Measurements from ENCODE around the gene DSCAM.

DSCAM gene

DNA sequence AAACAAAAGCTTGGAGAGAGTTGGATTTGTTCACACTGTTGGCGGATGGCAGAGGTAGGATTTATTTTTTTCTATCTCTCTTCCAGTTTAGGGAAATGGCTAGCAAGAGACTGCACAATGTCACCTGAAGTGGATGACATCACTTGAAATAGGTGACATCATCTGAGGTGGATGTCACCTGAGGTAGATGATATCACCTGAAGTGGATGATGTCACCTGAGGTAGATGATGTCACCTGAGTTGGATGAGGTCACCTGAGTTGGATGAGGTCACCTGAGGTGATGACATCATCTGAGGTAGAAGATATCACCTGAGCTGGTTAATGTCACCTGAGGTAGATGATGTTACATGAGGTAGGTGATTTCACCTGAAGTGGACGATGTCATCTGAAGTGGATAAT is 413.4 kb downstream of the DSCAM start:
- DNase-seq = no peak

DNA sequence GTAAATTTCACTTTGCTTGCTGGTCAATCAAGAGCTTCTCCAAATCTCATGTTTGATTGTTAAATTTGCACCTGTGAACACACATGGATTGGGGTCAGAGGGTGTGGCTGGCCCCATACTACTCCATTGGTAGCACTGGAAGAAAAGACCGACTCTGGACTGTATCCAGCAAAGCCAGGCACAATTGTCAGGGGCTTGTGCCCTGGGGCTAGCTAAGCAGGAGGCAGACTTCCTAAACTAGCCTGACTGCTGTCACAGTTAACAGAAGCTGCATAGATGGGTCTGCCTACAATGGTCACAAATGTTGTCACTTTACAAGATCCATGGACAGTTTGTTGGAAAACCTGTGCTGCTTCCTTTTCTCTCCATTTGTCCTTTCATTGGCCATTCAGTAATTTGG is 421.0 kb downstream of the DSCAM start:
- DNase-seq = no peak

DNA sequence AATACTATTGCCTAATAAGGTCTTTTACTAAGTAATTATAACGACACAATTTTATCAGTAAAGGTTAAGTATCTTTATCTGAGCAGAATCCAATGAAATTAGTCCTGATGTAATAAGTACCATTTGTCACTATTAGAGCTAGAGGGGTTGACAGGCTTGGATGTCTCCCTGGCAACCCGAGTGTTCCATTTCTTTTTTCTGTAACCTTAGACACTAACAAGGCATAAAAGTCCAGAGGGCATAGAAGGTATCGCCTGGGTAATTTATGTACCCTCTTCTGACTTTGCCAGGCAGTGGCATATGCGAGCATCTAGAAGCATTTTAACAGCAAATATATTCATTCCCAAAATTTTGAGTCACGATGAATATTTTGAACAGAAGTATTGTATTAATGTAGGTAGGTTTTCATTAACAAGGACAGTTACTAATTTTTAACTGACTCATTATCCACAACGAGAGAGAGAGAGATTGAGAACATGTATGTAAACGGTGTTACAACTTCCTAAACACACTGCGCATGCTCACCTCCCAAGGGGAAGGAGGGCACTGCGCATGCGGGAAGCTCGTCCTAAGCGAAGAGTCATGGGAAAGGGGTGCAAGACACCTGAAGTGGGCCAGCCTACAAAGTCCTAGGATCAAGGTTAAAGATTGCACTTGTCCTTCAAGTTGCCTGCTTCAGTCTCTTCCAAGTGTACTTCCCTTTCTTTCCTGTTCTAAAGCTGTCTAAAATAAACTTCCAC is 423.9 kb downstream of the DSCAM start:
- no peak for DNase-seq

DNA sequence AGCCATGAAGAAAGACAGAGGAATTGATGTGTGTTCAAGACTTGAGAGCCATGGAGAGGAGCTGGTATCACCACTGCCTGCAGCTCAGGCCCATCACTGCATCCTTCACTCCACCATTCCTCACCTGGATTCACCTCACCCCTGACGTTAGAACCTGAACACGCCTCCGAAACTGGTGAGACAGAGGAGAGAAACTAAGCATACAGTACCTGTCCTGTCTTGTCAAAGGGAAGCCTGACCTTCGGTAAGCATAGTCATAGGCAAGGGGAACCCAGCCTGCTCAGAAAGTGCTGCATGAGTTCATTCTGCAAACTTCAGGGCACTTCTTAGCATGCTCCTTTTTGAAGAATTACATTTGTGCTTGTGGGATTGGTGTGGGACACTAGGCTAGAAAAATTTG is 425.8 kb downstream of the DSCAM start:
- DNase-seq = no peak

DNA sequence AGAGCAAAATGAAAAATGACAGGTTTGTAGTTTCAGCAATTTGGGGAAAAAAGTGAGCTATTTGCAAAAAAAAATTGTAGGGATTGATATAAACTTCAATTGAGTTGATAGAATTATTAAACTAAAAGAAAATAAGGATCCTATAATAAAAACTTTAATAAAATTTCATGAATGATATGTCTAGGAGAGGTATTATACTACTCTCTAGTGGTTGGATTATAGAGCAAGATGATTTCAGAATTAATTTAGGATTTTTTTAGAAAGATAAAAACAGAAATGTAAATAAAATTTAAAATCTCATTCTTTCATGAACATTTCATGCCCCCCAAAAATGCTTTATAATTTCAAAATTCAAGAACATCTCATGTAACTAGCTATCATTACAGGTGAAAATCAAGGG is 430.4 kb downstream of the DSCAM start:
- no peak for DNase-seq

DNA sequence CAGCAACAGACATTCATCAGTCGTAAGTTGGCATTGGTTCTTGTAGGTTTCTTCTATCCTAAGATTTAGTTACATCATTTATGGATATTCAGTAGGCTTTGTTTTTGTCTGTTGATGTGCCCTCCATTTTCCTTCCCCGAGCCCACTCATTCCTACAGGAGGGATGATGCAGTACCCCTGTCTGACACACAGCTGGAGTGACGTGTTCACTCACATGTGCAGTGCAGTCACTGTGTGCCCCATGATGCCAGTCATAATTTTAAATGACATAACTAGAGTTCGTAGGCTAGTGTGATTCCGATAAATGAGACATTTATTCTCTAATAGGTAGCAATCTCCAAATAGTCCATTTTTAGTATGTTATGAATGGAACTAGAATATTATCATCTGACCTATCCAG is 438.4 kb downstream of the DSCAM start:
- no peak for DNase-seq

DNA sequence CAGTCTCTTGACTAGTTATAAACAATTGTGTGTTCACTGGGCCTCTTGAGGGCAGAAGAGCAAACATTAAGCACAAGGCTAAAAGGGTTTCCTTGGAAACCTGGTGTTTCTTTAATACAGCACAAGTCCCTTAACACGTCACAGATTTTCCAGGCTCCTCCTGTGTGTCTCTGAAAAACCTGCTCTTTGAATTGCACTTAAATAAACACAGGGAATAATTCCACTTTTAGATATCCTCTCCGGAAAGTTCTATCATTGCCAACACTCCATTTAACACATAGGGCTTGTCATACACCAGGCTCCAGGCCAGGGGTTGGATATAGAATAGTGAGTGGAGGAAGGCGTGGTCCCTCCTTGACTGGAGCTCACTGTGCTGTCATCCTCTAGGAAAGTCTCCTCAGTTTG is 442.6 kb downstream of the DSCAM start:
- no peak for DNase-seq

DNA sequence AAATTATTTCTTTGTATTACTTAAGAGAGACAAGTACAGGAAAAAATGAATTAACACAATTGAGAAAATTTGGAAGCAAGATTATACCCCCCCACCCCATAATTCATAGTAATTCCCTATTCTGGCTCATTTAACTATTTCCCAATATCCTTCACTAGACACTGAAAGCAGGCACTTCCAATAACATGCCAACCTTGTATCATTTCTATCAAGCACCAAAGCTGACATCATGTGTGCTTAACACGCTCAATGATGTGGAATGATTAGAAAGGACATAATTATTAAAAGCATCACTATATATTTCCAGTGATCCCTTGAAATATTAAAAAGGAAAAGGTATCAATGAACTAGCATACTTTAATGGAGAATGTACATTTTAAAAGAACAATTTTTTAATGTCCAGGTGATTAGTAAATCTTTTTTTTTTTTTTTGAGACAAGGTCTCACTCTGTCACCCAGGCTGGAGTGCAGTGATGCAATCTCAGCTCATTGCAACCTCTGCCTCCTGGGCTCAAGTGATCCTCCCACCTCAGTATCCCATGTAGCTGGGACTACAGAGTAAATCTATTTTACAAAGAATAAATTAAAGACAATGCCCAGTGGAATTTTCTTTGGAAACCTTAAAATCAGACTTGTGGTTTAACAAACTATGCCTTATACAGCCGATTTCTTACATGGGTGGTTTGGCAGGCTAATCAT is 443.9 kb downstream of the DSCAM start:
- DNase-seq = no peak

DNA sequence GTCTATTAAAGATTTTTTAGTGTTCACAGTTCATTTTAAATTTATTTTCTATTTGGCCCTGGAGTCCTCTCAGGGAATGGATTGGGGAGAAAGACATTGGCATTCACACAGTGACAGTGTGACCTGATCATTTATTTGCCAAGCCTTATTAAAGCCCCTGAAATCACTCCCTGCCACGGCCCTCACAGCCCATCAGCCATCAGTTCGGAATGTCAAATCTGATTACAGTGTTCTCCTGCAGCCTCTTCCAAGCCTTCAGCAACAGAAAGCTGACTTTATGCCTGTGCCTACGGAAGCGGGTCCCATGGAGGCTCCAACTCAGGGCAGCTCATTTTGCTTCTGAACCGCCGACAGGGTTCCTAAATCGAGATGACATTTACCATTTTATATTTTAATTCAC is 451.2 kb downstream of the DSCAM start:
- no peak for DNase-seq

DNA sequence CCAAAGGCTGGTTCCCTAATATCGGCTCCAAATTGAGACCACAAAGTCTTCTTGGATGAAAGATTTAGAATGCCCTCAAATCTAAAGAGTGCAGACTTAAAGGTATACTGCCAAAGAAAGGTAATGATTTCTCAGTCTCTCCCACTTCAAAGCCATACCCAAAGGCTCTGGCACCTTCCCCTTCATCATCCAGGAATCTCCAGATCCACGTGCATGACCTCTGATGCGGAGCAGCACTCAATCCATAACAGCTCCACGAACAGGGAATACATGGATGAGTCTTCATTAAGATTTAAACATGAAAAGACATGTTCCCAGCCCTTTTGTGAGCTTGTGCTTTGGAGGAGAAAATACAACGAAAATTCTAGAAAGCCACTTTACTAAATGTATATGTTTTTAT is 453.9 kb downstream of the DSCAM start:
- no peak for DNase-seq

DNA sequence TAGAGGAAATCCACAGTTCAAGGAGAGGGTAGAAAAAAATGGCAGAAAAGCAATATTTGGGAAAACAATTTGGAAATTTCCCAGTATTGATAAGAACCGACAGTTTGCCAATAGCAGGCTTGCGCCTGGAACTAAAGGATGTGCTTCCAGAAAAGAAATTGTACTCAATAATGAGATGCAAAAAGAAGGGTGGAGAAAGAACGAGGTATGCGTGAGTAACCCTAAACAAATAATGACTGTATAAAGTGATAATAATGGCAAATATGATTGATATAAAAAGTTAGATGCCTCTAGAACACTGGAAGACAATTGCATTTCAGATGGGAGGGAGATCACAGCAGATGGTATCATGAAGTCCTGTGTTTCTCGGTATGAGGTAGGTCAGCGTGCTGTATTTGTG is 458.9 kb downstream of the DSCAM start:
- DNase-seq = no peak

DNA sequence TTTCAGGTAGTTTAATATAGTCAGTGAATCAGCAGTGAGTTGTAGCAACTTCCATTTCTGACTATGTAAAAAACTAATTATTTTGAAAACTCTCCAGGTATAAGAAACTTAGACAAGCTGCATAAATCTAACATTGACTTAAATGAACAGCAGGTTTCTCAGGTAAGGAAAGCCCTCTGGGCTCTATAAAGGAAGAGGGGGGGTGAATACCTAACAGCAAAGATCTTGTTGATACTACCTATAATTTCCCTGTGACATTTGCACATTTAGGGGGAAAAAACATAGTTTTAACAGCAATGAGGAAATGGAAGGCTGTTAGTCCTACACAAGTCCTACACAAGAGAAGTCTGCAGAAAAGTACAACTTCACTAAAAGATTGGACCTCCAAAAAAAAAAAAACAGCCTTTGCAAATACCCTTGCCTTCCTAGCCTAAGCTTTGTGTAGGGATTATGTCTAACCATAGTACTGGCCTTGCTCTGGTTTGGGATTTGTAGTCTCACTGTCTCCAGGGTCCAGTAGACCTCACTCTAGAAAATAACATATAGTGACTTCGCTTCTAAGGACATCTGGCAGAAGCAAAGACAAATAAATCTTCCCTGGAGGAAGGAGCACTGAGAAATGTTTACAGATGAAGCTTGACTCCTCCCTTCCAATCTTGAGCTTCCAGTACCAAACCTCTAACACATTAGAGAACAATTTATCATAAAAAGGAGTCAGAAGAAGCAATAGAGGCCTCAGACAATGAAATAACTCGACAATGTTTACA is 459.8 kb downstream of the DSCAM start:
- DNase-seq = no peak

DNA sequence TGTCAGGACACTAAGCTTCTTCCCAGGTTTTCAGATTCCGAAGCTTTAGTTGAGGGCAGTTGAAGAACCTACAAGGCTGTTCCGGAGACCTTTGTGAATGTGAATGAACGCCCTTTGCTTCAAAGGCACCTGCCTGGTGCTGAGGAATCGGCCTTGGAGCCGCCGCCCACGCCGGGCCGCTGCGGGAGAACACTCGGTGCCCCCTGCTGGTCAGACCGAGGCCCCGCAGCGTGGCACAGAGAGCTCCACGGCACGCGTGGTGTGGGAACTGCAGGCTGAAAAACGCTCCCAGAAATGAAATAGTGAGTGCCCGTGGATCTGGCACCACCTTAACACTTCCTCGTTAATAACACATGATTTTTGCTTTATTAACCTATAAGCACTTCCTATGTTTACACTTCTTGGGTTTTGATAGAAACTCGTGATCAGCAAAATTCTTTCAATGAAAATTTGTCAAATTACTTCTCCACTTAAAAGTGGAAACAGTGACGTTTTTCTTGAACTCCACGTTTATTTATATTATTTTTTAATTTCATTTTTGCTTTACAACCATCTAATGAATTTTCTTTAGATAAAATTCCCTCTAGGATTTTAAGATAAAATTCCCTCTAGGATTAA is 460.6 kb downstream of the DSCAM start:
- no peak for DNase-seq

DNA sequence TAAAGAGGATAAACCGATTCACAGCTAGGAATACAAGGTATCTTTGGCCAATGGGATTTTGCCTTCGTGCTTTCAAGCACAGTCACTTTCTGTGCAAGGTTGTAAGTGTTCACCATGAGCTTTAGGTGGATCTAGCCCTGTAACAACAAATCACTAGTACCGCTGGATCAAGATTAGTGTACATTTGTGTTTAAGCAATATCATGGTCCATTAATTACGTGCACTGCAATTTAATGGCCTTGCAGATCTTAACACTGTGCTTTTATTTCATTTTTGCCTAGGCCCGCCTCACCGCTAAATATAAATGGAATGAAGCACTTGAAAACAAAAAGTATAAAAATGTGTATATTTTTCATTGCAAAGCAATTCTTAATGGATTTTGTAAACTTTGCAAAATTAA is 461.1 kb downstream of the DSCAM start:
- no peak for DNase-seq

DNA sequence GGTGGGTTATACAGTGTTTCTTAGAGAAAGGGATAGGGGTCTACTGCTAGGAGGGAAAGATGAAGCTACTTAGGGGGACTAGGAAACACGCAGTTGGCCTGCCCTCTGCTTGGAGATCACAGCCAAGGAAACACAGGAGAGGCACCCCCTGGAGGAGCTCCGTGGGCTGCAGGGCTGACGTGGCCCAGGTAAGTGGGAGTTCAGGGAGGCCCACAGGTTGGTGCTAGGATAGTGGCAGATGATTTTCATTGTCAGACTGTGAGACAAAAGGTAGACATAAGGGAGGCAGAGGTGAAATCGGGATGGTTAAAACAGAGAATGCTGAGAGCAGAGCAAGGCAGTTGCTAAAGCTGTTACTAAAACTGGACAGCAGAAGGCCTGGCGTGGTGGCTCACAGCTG is 463.0 kb downstream of the DSCAM start:
- DNase-seq = no peak

DNA sequence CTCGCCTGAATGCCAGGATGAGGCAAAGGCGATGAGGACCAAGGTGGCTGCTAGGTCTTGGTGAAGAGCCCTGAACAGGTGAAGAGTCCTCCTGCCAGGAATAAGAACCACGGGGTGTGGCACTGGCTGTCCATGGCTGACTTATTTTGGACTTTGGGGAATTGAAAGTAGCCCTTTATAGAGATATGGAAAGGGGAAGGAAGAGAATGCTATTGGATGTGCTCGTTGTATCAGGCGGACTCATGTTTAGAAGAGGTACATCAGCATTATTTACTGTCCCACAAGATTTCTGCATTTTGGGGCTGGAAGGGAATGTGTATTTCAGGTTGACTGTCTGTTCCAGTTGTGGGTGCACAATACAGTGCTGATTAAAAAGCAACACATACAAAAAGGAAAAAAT is 465.8 kb downstream of the DSCAM start:
- no peak for DNase-seq

DNA sequence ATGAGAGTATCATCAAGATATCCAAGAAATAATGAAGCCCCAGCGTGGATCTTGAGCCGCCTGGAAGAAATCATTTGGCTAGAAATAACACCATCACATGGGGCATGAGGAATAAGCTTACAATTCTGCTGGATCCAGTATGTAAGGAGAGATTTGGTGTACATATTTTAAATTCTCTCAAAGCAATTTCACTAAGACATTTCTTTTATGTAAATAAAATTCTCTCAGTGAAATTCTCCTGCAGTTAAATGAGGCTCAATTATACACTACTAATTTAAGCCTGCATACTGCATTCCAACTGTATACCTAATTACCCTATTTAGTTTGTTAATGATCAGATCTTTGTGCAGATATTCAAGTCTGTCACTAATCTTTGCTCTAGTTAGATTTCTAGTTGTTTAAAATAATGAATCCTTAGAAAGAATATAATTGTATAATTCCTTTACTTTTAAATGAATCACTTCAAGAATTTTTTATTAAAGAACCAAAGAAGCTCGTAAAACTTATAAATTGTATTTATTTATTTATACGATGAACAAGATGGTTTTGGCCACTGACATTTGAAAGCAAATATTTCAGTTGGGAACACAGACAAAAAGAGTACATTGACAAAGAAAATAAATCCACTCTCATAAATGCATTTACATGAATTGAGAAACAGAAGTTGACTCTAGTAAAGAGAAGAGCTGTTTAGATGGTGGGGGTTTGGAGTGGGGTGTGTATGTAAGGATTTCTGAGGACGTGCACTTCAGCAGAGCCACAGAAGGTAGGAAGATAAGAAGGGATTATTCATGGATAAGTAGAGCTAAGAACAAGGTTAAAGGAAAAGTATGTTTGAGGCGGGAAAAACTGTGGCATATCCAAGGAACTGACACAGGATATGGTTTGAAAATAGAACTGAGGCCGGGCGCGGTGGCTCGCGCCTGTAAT is 466.8 kb downstream of the DSCAM start:
- DNase-seq = no peak

DNA sequence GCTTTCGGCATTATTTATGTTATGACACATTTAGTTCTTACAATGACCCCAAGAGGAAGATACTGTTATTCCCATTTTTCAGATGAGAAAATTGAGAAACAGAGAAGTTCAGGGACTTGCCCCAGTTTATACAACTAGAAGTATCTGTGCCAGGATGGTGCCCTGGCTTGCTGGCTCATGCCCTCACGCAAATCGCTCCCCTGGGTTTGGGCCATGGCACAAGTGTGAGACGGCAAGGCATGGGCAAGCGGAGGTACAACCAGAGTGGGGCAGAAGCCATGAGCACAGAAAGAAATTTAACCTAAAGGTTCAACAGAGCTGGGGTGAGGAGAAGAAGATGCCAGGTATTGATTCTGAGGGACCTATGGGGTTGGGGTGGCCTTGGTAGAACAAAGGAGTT is 469.8 kb downstream of the DSCAM start:
- DNase-seq = no peak

DNA sequence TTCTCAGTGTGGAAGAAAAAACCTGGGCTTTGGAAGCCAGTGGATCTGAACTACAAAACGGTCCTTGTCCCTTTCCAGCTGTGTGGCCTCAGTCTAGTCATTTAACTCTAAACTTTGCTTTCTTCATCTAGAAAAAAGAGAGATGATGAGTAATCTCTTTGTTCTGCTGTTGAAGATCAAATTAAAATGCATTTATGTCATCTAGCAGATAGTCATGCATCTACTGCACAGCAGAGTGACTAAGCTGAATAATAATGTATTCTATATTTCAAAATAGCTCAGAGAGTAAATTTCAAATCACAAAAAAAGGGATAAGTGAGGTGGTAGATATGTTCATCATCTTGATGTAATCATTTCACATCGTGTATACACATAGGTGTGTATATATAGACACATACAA is 473.2 kb downstream of the DSCAM start:
- no peak for DNase-seq

DNA sequence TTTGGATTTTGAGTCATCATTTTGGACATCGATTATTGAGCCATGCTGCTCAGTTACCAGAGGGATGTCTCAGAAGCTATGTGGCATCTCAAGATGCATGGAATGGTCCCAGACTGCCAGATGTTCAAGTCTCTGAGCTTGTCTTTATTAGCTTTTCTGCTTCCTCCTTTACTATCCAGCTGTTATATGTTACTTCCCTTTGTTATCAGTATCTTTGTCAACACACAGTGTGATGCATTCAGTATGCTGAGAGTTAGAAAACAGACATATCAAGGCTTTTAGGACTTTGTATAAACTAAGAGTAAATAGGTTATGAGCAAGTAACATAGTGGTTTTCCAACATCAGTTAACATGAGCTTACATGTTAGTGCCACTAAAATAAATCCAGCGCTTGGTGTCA is 474.5 kb downstream of the DSCAM start:
- no peak for DNase-seq

DNA sequence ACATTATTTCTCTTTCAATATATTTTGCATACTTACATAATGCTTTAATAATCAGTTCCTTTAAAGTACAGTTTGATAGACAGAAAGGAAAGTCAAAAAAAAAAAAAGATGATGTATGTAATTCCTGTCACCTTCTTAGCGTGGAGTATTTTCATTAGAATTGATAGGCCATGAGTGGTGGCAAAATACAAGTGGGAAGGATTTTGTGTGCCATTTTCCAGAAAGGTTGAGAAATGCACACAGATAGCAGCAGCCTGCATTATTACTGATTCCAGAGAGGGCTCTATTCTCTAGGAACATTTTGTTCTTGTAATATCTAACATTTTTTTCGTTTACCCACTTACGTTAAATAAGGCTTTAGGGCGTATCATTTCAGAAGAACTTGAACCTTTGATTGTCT is 475.6 kb downstream of the DSCAM start:
- DNase-seq = no peak

DNA sequence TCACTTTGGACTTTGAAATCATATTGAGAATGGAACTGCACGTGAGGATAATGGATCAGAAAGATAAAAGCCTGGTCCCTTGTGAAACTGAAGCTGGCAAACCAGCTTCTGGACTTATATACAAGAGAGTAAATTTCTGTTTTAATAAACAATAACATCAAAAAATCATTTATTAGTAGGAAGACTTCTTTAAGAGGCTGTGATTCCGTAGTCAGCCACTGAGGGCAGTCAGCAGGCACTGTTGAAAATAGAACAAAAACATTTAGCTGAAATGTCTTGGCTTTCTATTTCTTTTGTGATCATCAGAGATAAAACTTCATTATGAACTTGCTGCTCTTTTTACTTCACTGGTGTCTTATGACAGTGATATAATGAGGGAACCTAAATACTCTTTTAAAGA is 490.3 kb downstream of the DSCAM start:
- DNase-seq = no peak

DNA sequence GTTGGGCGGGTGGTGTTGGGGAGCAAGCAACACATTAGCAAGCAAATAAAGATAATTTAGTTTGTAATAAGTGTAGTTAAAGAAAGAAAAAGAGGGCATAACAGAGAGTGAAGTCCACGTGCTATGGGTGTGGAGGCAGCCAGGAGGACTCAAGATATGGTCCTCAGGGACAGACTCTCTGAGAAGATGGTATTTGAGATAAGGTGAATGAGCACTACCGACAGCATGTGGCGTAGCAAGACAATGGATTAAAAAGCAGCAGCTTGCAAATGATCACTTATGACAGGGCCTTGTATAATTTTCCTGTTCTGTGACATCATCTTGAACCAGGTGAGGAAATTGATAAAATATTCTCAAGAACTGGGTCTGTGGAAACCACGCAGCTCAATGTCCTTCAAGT is 491.9 kb downstream of the DSCAM start:
- no peak for DNase-seq

Measured in 8988T (cell line).